ENCODE results near the gene NME1.

Gene NME1

DNA sequence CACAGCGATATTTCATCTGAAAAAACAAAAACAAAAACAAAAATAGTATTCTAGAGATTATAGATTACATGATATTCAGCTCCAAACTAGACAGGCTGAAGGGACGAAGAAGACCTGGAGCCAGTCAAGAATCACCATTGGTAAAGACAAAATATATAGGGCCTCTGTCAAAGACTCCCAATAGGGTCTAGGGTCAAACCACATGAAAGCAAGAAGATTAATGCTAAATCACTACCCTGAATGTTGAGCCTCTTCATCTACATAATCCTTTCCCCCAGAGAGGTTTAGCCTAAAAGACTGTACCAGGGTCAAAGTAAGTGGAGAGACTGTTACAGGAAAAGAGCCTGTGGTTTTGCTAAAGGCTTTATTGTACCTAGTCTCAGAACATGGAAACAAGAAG lies 10.8 kb upstream of the NME1 start:
- H3K36me3 ChIP-seq (ENCODE audit: control insufficient read depth, insufficient read depth, low read length): no peaks in the 10 kb centered on the region
- H3K4me3 ChIP-seq (replicated peaks; ENCODE audit: low read depth, low read length): no peak overlapping the region
- TF ChIP-seq CTCF (IDR thresholded peaks at IDR 0.05; ENCODE audit: insufficient read depth, low read length, poor library complexity, severe bottlenecking): no peak
- no peaks in the 10 kb centered on the region for H3K27me3 ChIP-seq (replicated peaks; ENCODE audit: control insufficient read depth, insufficient read depth, low read length)
- no peak for DNase-seq (ENCODE audit: extremely low read depth, insufficient read length)

DNA sequence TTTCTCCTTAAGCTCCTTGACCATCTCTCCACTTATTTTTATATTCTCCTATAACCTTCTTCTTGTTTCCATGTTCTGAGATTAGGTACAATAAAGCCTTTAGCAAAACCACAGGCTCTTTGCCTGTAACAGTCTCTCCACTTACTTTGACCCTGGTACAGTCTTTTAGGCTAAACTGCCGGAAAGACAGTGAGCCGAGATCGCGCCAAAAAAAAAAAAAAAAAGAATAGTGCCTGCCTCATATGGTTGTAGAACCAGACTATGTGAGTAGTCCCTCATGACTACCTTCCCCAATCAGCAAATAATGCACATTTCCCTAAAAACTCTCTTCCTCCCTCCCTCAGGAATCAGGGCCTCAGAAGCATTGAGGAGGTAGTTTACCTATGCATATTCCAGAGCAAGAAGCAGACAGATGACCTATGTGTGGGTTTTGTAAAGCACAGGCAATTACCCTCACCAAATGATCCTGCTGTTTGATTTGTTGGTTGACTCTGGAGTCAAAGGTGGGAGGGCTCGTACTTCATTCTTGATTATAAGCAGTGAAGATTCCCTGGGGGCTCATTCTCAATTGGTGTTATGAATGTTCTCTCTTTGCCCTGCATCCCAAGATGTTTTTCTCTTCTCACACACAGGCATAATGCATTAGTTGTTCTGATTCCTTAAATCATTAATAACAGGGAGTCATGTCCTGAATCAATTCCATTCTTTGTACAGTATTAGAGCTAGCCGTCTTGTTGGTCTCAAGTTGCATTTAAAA lies 8.9 kb upstream of the NME1 start:
- Histone ChIP-seq H3K27me3 (replicated peaks; ENCODE audit: control insufficient read depth, insufficient read depth, low read length) (no peaks in the 10 kb centered on the region), H3K4me3 (replicated peaks; ENCODE audit: low read depth, low read length) (no peak overlapping the region), H3K36me3 (ENCODE audit: control insufficient read depth, insufficient read depth, low read length) (no peaks in the 10 kb centered on the region)
- no peak for TF ChIP-seq CTCF (IDR thresholded peaks at IDR 0.05; ENCODE audit: insufficient read depth, low read length, poor library complexity, severe bottlenecking)
- DNase-seq (ENCODE audit: extremely low read depth, insufficient read length): no peak

DNA sequence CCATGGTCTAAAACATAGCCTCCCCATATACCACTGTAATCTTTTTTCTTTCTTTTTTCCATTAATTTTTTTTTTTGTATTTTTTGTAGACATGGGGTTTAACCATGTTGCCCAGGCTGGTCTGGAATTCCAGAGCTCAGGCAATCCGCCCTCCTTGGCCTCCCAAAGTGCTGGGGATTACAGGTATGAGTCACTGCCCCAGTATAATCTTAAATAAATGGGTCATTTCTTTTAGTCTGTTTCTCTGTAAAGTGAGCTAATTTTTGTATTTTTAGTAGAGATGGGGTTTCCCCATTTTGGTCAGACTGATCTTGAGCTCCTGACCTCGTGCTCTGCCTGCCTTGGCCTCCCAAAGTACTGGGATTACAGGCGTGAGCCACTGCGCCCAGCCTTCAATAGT lies 5.7 kb upstream of the NME1 start:
- H3K27me3 ChIP-seq (replicated peaks; ENCODE audit: control insufficient read depth, insufficient read depth, low read length): no peaks in the 10 kb centered on the region
- no peaks in the 10 kb centered on the region for H3K36me3 ChIP-seq (ENCODE audit: control insufficient read depth, insufficient read depth, low read length)
- TF ChIP-seq CTCF (IDR thresholded peaks at IDR 0.05; ENCODE audit: insufficient read depth, low read length, poor library complexity, severe bottlenecking): no peak
- no peak for DNase-seq (ENCODE audit: extremely low read depth, insufficient read length)
- no peak overlapping the region for H3K4me3 ChIP-seq (replicated peaks; ENCODE audit: low read depth, low read length)

DNA sequence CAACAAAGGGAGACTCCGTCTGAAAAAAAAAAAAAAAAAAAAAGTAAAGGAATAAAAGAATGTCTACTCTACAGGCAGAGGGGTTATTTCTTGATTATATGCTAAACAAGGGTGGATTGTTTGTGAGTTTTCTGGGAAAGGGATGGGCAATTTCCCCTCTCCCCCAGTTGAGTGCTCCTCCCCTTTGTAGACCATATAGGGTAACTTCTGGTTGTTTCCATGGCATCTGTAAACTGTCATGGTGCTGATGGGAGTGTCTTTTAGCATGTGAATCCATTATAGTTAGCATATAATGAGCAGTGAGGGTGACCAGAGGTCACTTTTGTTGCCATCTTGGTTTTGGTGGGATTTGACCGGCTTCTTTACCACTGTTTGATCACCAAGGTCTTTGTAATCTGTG lies 4.2 kb upstream of the NME1 start:
- Histone ChIP-seq H3K36me3 (ENCODE audit: control insufficient read depth, insufficient read depth, low read length) (no peaks in the 10 kb centered on the region), H3K4me3 (replicated peaks; ENCODE audit: low read depth, low read length) (no peak overlapping the region), H3K27me3 (replicated peaks; ENCODE audit: control insufficient read depth, insufficient read depth, low read length) (no peaks in the 10 kb centered on the region)
- TF ChIP-seq CTCF (IDR thresholded peaks at IDR 0.05; ENCODE audit: insufficient read depth, low read length, poor library complexity, severe bottlenecking): no peak
- DNase-seq (ENCODE audit: extremely low read depth, insufficient read length): no peak

- no peak for DNase-seq (ENCODE audit: extremely low read depth, insufficient read length)
- no peaks in the 10 kb centered on the region; the same call in 1 of the 2 replicates for H3K36me3 ChIP-seq (ENCODE audit: control insufficient read depth, insufficient read depth, low read length)
- H3K27me3 ChIP-seq (replicated peaks; ENCODE audit: control insufficient read depth, insufficient read depth, low read length): no peaks in the 10 kb centered on the region
- H3K4me3 ChIP-seq (replicated peaks; ENCODE audit: low read depth, low read length): no peak overlapping the region
- no peak for TF ChIP-seq CTCF (IDR thresholded peaks at IDR 0.05; ENCODE audit: insufficient read depth, low read length, poor library complexity, severe bottlenecking)
Measured at GRCh38 chr17:51150932-51151331, 2.4 kb upstream of the NME1 start.
